Coronary artery (tissue), 2 donors: Measurements from ENCODE around the gene LAMA4.

ENCODE experiments used
- DNase-seq: peaks from one replicate; pipeline ENCODE4 v3.0.0-alpha.2; 2017; ENCODE audit warnings: low spot score
- H3K27ac ChIP-seq, 2 donors: fragments of 200-600 bp; sonication (generic); one replicate each; pipeline ENCODE4 v1.5.1; 2016 to 2019
- H3K4me3 ChIP-seq: fragments of 200-600 bp; sonication (generic); 2 replicates; pipeline ENCODE4 v1.5.1; 2016; ENCODE audit warnings: mild to moderate bottlenecking, moderate library complexity
- TF ChIP-seq, protein P1 (sequence below): fragments of 200-600 bp; sonication (generic); IDR thresholded peaks from one replicate; pipeline ENCODE4 v1.5.1; 2019; ENCODE audit warnings: antibody characterized with exemption

LAMA4 gene

DNA sequence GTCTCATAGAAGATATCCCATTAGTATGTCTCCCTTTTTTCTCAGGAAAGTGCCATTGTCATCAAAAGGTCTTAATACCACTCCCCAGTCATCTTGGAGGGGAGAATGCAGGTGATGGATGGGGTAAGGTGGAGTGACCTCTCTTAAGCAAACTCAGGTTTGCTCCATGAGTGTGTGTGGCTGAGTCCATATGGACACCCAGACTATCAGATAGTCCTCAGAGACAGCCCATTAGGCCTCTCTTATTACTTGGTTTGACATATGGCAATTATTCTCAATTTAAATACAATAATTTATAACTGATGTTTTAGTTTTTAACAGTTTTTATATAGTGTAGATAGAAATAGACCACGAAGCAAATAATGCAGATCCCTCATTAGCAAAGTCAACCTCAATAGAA is 23.2 kb downstream of the LAMA4 start:
- H3K4me3 ChIP-seq: no peak overlapping the region
- DNase-seq: no peak
- H3K27ac ChIP-seq: no peak overlapping the region
- TF ChIP-seq, protein P1, sequence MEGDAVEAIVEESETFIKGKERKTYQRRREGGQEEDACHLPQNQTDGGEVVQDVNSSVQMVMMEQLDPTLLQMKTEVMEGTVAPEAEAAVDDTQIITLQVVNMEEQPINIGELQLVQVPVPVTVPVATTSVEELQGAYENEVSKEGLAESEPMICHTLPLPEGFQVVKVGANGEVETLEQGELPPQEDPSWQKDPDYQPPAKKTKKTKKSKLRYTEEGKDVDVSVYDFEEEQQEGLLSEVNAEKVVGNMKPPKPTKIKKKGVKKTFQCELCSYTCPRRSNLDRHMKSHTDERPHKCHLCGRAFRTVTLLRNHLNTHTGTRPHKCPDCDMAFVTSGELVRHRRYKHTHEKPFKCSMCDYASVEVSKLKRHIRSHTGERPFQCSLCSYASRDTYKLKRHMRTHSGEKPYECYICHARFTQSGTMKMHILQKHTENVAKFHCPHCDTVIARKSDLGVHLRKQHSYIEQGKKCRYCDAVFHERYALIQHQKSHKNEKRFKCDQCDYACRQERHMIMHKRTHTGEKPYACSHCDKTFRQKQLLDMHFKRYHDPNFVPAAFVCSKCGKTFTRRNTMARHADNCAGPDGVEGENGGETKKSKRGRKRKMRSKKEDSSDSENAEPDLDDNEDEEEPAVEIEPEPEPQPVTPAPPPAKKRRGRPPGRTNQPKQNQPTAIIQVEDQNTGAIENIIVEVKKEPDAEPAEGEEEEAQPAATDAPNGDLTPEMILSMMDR: no peak

DNA sequence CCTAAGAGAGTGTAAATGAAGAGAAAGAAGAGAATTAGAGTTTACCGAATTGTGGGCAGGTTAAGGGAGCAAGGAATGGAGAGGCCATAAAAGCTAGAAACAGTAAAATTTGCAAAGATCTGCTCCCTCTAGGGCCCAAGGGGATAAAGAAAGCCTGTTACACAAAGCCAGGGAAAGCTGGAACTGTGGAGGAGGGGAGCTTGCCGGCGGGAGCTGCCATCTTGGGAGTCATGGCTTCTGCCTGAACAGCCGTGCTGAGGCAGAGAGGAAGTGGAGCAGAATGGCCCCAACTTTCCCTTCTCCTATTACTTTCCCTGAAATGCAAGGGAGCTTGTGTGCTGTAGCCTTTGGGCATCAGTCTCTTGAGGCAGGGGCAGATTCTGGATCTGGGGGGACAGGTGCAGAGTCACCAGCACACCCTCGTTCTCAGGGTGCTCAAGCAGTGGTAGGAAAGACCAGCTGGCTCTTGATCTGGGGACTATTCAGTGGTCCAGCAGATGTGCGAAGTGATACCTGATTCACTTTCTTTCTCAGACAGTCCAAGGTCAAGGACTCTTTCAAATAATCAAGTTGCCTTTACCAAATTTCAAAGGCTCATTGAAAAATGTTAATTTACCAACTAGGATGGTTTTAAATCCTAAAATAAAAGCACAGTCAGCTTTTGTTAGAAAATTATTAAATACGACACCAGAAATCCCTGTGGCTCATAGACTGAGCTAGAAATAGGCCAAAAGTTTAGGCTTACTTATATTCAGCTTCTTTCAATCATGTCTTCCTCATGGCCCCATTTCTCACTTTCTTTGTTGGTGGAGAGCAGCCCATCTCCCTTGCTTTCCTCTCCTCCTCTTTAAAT is 25.7 kb downstream of the LAMA4 start:
- Histone ChIP-seq H3K4me3 (no peak overlapping the region), H3K27ac (peak overlapping the region in 1 of 2 donors; percentile 12)
- TF ChIP-seq, protein P1: no peak
- no peak for DNase-seq

DNA sequence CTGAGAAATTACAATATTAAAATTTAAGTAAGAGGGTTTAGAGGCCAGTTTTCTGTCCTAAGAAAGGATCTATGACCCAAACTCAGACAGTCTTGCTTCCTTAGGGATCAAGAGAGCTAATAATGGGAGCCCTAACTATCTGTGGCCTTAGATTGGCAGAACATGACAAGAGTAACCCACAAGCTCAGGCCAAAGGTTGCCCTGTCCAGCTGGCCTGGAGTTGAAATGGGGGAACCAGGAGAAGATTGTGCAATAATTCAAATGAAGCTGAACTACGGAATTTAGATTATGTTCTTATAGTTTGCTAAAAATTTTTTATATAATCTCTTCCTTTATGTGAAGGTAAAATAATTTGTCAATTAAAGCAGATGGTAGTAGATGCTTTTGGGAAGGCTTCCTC is 26.4 kb downstream of the LAMA4 start:
- no peak overlapping the region for H3K4me3 ChIP-seq
- no peak for DNase-seq
- TF ChIP-seq, protein P1: no peak
- H3K27ac ChIP-seq: no peak overlapping the region

DNA sequence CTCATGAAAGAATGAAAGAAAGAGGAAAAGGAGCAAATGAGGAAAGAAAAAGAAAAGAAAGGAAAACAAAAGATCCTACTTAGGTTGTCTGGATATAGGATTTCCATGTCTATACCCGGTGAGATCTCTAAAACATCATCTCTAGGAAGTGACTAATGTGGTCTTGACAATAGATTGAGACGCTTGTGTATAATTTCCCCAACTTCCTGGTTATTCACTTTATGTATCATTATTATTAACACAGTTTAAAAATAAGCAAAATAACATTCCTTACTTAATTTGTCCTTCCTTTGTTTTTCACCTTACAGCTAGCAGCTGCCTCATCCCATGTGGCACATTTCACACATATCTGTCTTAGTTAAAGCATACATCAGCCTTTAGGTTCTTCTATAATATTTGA is 27.0 kb downstream of the LAMA4 start:
- DNase-seq: no peak
- Histone ChIP-seq H3K4me3 (no peak overlapping the region), H3K27ac (peak overlapping the region in 1 of 2 donors; percentile 3)
- TF ChIP-seq, protein P1: no peak

DNA sequence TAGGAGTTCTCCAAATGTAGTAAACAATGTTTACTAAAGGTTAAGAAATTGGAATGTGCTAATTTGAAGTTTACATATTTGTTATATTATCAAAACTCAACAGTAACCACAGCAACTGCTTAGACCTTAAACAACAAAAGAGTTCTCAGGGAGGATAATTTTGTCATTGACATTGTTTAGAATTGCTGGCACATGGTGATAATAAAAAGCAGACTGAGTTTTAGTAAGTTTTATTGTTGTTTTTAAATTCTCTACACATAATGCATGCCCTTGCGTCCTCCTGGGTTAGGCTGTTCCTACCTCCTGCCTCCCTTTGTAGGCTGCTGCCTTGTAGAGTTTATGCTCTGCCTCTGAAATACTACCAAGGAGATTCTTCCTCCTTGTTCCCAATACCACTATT is 28.7 kb downstream of the LAMA4 start:
- TF ChIP-seq, protein P1: no peak
- no peak for DNase-seq
- no peak overlapping the region for H3K27ac ChIP-seq

DNA sequence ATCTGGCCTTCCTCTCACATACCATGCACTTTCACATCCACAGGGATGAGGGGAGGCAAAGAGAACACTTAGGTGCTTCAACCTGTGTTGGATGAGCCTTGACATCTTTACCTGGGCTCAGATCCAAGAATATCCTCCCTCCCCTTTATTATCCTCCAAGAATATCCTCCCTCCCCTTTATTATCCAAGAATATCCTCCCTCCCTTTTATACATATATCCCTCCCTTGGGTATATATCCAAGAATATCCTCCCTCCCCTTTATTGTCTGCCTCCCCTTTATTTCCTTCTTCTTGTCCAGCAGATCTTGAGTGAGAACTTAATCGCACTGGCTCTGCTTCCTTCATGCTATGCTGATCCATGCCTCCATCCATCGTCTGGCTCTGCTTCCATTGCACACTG is 30.3 kb downstream of the LAMA4 start:
- peak overlapping the region in 1 of 2 donors; percentile 72 for H3K27ac ChIP-seq
- DNase-seq: no peak
- TF ChIP-seq, protein P1: no peak
- H3K4me3 ChIP-seq: no peak overlapping the region

More for the DNA sequence above, 28.7 kb downstream of the LAMA4 start:
- no peak overlapping the region for H3K4me3 ChIP-seq
